NCI-H2227 (cell line): Measurements from ENCODE around the gene SERPINA3.

Experiments
- DNase-seq: peaks from one replicate; lab custom pipeline; 2025; ENCODE audit not compliant: unreplicated experiment; lab: John Stamatoyannopoulos, UW

The SERPINA3 gene

GRCh38 chr14:94650806-94651805 is 38.9 kb downstream of the SERPINA3 start:
- DNase-seq: no peak

DNA sequence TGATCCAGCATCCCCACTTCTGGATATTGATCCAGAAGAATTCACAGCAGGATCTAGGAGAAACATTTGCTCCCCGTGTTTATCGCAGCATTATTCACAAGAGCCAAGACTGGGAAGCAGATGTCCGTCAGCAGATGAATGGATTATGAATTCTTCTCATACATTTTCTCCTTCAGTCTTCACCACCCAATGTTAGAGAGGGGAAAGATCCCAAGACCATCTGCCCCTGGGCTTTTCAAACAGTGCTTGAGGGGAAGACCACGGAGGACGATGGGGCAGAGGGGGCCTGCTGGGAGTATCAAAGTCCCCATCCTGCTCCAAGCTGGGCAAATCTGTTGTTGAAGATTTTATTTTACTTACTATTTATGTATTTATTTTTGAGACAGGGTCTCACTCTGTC is 41.1 kb downstream of the SERPINA3 start:
- no peak for DNase-seq

DNA sequence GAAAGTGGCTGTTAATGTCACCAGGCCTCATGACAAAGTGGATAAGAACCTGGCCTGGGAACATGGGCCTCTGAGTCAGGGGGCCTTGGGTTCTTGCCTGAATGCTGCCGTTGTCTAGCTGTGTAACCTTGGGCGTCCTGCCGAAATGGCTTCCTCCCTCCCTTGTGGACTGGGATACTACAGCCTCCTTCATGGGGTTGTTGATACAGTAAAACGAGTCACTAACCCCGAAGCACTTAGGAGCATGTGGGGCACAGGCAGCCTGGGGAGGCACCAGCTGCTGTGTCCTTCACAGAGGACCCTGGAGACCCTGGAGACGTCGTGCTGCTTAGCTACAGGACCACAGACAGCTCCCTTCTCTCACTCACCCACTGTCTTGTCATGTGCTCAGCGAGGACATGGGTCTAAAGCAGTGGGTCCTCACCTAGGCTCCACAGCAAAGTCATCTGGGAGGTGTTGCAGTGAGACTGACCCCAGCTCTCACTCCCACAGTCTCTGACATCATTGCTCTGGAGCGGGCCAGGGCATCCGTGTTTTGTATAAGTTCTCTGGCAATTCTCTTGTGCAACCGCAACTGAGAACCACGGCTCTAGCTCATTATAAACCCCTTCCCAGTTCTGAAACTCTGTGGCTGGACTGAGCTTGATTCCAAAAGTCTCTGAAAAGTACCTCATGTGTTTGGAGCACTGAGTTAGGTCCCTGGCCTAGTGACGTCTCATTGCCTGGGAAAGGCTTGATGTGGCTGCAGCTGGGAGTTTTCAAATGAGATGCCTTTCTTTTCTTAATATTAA is 42.1 kb downstream of the SERPINA3 start:
- DNase-seq: no peak

- DNase-seq: no peak
These were observed 43.0 kb downstream of the SERPINA3 start for GRCh38 chr14:94655169-94655710.

GRCh38 chr14:94656043-94656442 is 43.9 kb downstream of the SERPINA3 start:
- no peak for DNase-seq

GRCh38 chr14:94659256-94659655 is 47.1 kb downstream of the SERPINA3 start:
- DNase-seq: no peak

DNA sequence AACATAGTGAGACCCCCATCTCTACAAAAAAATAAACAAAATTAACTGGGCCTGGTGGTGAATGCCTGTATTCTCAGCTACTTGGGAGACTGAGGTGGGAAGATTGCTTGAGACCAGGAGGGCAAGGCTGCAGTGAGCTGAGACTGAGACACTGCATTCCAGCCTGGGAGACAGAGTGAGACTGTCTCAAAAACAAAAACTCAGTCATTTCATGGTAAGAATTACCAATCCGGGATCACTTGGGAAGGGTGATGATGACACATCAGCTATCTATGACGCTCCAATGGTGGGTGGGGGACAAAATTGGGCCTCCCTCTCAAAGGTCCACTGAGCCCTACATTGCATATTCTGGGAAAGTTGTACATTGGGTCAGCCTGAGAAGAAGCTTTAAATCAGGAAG is 47.7 kb downstream of the SERPINA3 start:
- no peak for DNase-seq

GRCh38 chr14:94660306-94660946 is 48.2 kb downstream of the SERPINA3 start:
- no peak for DNase-seq

DNA sequence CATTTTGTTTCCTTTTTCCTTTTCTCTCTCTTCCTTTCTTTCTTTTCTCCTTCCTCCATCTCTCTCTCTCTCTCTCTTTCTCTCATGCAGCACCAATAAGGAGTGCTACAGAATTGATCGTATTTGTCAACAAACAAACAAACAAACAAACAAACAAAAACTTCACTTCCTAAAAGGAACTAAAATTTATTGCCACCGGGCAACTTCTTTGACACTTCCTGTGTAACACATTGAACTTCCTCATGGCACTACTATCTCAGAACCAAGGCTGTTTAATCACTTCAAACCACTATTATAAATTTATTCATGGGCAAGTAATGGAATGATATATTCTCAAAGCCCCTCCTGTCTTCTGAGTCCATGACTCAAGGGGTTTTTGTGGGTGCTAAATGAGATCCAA is 51.3 kb downstream of the SERPINA3 start:
- no peak for DNase-seq

DNA sequence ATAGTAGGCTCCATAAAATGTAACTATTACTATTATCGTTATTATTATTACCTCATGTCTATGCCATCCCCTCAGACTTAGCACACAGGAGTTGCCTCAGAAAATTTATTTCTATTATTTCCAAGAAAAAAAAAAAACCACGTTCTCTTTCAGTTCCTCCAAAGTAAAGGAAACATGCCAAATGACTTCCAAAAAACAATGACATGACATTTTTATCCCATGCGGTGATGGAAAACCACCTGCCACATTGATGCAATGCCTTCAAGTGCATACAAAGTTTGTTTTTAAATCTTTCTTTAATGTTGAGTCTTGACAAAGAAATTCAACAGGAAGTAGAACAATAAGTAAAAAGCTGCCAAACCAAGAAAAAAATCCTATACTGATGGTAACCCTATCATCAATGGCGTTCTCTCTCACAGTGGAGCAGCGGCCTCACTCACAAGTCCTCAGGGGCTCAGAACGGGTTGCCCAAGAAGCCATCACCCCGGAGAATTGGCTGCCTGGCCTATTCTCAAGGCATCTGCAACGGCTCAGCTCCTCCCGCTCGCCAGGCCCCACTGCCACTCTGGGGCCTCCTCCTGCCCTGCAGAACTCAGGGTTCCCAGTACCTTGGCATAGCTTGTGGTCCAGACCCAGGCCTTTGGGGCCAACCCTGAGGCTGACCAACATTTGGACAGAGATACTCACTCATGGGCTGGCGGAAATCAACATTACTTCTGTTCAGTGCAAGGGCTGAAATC is 51.9 kb downstream of the SERPINA3 start:
- DNase-seq: no peak

- DNase-seq: no peak
These were observed 52.9 kb downstream of the SERPINA3 start for GRCh38 chr14:94665121-94665520.

- no peak for DNase-seq
These were observed 53.4 kb downstream of the SERPINA3 start for GRCh38 chr14:94665544-94665943.

DNA sequence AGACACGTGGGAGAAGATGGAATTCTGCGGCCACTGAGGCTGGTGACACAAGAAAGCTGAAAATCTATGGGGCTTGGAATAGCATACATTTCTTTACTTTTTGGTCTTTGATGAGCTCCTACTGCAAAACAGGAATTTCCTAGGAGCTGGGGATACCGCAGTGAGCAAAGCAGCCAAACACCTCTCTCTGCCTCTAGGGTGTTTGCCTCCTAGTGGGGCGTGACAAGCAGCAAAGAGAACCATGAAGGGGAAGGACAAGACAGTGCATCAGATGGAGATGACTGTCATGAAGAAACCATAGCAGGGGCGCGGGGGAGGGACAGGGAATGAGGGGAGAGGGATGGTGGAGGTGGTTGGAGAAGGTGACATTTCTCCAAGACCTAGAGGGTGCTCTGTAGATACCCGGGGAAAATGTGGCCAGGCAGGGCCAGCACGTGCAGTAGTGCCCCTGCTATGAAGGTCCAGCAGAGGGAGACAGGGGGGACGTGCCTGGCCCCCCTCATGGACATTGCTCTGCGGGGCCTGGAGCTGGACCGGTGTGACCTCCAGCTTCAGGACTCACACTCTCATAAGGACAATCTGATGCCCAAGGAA is 58.6 kb downstream of the SERPINA3 start:
- no peak for DNase-seq

DNA sequence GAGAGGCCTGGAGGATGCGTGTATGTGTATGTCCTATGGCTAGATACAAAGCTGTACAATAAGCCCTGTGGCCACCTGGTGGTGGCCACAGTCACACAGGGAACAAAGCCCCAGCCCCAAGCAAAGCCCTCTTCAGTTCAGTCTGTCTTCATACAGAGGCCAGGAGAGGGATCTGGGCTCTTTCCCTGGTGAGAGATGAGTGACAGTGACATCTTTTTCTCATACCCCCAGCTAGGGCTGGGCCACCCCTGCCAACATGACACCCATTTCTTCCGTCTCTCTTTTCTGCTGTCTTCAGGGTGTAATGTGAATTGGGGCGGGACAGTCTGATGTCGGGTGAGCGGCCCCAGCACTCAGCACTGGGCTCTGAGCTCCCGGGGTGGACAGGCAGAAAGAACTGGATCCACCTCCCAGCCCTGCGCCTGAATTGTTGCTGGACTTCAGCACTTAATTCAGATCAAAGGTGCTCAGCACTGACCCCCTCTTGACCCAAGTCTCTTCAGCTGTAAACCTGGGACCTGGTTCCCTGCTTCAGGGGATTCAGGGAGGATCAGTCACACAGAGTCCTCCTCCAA is 59.8 kb downstream of the SERPINA3 start:
- DNase-seq: no peak

GRCh38 chr14:94673071-94673470 is 60.9 kb downstream of the SERPINA3 start:
- DNase-seq: no peak
